ENCODE data around the gene PAPSS1.

DNA sequence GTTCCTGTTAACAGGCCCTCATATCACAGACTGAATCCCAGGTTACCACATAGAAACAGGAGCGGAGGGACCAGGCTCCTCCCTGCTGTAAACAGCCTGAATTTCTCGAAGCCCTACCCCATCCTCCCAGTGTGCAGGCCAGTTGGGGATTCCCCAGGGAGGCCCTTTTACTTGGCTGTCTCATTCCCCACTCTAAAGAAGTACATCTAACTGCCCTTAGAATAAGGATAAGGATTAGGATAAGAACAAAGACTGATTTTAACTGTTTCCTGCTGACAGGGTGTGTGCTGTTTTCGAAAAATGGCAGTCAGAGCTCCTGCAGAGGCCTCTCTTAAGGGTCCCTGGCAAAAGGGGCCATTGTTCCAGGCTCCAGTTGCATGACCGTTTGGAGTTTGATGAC is 133.7 kb downstream of the PAPSS1 start:
- TF ChIP-seq JUNB (IDR thresholded peaks at IDR 0.05; ENCODE audit: unreplicated experiment) (no peak), POLR2AphosphoS5 (IDR thresholded peaks at IDR 0.05; ENCODE audit: low read depth) (no peak), NANOG (IDR thresholded peaks at IDR 0.05; ENCODE audit: borderline replicate concordance) (no peak), EZH2 (IDR thresholded peaks at IDR 0.05; ENCODE audit: low read depth, unreplicated experiment) (no peak), ZNF114 (CRISPR knock-in tag; IDR thresholded peaks at IDR 0.05) (no peak), STAT1 (IDR thresholded peaks at IDR 0.05; ENCODE audit: unreplicated experiment) (no peak), CREB1 (CRISPR knock-in tag; IDR thresholded peaks at IDR 0.05; ENCODE audit: low read depth) (no peak)
- TF ChIP-seq, protein P1, sequence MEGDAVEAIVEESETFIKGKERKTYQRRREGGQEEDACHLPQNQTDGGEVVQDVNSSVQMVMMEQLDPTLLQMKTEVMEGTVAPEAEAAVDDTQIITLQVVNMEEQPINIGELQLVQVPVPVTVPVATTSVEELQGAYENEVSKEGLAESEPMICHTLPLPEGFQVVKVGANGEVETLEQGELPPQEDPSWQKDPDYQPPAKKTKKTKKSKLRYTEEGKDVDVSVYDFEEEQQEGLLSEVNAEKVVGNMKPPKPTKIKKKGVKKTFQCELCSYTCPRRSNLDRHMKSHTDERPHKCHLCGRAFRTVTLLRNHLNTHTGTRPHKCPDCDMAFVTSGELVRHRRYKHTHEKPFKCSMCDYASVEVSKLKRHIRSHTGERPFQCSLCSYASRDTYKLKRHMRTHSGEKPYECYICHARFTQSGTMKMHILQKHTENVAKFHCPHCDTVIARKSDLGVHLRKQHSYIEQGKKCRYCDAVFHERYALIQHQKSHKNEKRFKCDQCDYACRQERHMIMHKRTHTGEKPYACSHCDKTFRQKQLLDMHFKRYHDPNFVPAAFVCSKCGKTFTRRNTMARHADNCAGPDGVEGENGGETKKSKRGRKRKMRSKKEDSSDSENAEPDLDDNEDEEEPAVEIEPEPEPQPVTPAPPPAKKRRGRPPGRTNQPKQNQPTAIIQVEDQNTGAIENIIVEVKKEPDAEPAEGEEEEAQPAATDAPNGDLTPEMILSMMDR (conservative IDR thresholded peaks at IDR 0.05; ENCODE audit: low read depth in 2 of 2), result no peak
- TF ChIP-seq, protein P2, sequence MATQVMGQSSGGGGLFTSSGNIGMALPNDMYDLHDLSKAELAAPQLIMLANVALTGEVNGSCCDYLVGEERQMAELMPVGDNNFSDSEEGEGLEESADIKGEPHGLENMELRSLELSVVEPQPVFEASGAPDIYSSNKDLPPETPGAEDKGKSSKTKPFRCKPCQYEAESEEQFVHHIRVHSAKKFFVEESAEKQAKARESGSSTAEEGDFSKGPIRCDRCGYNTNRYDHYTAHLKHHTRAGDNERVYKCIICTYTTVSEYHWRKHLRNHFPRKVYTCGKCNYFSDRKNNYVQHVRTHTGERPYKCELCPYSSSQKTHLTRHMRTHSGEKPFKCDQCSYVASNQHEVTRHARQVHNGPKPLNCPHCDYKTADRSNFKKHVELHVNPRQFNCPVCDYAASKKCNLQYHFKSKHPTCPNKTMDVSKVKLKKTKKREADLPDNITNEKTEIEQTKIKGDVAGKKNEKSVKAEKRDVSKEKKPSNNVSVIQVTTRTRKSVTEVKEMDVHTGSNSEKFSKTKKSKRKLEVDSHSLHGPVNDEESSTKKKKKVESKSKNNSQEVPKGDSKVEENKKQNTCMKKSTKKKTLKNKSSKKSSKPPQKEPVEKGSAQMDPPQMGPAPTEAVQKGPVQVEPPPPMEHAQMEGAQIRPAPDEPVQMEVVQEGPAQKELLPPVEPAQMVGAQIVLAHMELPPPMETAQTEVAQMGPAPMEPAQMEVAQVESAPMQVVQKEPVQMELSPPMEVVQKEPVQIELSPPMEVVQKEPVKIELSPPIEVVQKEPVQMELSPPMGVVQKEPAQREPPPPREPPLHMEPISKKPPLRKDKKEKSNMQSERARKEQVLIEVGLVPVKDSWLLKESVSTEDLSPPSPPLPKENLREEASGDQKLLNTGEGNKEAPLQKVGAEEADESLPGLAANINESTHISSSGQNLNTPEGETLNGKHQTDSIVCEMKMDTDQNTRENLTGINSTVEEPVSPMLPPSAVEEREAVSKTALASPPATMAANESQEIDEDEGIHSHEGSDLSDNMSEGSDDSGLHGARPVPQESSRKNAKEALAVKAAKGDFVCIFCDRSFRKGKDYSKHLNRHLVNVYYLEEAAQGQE (IDR thresholded peaks at IDR 0.05; ENCODE audit: unreplicated experiment), result no peak
